Measurements from ENCODE around the gene AMOTL2.

AMOTL2 gene

GRCh38 chr3:134374105-134374790, at the start of gene AMOTL2:
Gene AMOTL2 (minus strand): TSS chr3:134374447. CDS start chr3:134371433, 3,014 bp downstream.
- no peaks in the 10 kb centered on the region for H3K9me3 ChIP-seq (ENCODE audit: severe bottlenecking)
- H3K36me3 ChIP-seq = peaks cover 42% of the 10 kb centered on the region
- no peaks in the 10 kb centered on the region for H3K27me3 ChIP-seq (ENCODE audit: insufficient read depth, low read depth, severe bottlenecking)
- peak; percentile 91 for DNase-seq
- H3K27ac ChIP-seq = peak within 1 kb of the TSS; percentile 97
- TF ChIP-seq, protein P1, sequence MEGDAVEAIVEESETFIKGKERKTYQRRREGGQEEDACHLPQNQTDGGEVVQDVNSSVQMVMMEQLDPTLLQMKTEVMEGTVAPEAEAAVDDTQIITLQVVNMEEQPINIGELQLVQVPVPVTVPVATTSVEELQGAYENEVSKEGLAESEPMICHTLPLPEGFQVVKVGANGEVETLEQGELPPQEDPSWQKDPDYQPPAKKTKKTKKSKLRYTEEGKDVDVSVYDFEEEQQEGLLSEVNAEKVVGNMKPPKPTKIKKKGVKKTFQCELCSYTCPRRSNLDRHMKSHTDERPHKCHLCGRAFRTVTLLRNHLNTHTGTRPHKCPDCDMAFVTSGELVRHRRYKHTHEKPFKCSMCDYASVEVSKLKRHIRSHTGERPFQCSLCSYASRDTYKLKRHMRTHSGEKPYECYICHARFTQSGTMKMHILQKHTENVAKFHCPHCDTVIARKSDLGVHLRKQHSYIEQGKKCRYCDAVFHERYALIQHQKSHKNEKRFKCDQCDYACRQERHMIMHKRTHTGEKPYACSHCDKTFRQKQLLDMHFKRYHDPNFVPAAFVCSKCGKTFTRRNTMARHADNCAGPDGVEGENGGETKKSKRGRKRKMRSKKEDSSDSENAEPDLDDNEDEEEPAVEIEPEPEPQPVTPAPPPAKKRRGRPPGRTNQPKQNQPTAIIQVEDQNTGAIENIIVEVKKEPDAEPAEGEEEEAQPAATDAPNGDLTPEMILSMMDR (IDR thresholded peaks at IDR 0.05; ENCODE audit: low read depth, low read length) = no peak
- peak within 1 kb of the TSS; percentile 57 for H3K4me3 ChIP-seq (ENCODE audit: low read depth, low read length)

DNA sequence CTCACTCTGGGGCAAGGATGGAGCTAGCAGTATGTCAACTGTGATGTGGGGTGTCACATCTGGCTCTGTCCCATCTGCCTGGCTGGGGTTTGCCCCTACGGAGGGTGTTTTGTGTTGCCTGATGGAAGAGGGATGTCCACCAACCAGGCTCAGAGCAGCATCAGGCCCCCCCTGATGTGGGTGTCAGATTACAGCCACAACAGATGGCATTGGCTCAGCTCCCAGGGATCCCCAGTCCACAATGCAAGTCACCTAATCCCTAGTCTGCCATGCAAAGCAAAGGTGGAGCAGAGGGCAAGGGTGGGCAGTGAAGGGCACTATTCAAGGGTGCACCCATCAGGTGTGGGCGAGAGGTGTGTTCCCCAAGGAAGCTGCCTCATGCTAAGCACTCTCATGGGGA, 48.9 kb upstream of the AMOTL2 start:
- Histone ChIP-seq H3K4me3 (ENCODE audit: low read depth, low read length) (no peak overlapping the region), H3K36me3 (no peaks in the 10 kb centered on the region), H3K9me3 (ENCODE audit: severe bottlenecking) (peaks cover 6% of the 10 kb centered on the region), H3K27ac (peak overlapping the region; percentile 87), H3K27me3 (ENCODE audit: insufficient read depth, low read depth, severe bottlenecking) (no peaks in the 10 kb centered on the region)
- DNase-seq = peak; percentile 87
- TF ChIP-seq, protein P1 (IDR thresholded peaks at IDR 0.05; ENCODE audit: low read depth, low read length) = no peak

GRCh38 chr3:134419960-134420321, 45.7 kb upstream of the AMOTL2 start:
- TF ChIP-seq, protein P1 (IDR thresholded peaks at IDR 0.05; ENCODE audit: low read depth, low read length) = no peak
- DNase-seq = no peak
- no peaks in the 10 kb centered on the region for H3K36me3 ChIP-seq
- H3K9me3 ChIP-seq (ENCODE audit: severe bottlenecking) = peaks cover 14% of the 10 kb centered on the region
- no peaks in the 10 kb centered on the region for H3K27me3 ChIP-seq (ENCODE audit: insufficient read depth, low read depth, severe bottlenecking)
- H3K27ac ChIP-seq = no peak overlapping the region
- no peak overlapping the region for H3K4me3 ChIP-seq (ENCODE audit: low read depth, low read length)

DNA sequence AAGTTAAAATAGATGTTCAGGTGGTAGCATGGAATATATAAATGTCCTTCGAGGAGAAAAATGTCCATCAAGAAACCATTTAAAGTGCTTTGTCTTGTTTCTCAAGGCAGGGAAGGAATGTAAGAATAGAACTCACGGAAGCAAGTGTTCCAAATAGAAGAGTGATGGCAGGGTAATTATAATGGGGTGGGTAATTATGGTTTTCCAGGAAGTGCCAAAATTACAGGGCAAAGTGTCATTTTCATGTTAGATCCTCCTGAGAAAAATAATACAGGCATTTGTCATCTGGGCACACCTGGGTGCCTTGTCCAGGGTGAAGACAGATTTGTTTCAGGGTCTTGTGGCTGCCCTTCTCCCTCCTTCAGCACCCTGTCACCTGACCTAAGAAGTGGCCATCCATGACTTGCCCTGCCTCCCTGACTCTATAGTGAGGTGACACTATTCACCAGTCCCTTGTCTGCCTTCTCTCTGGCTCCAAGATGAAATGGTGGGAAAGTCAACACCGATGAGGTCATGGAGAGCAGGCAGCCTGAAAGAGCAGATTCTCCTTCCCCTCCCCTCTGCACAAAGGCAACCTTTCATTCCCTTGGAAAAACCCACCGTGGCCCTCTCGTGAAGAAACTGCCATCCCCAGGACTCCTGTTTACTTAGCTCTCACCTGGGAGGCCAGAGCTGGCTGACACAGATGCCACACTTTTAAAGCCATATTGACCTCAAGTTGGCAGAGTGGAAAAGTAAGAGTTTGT, 45.1 kb upstream of the AMOTL2 start:
- TF ChIP-seq, protein P1 (IDR thresholded peaks at IDR 0.05; ENCODE audit: low read depth, low read length) = no peak
- Histone ChIP-seq H3K27me3 (ENCODE audit: insufficient read depth, low read depth, severe bottlenecking) (no peaks in the 10 kb centered on the region), H3K27ac (no peak overlapping the region), H3K4me3 (ENCODE audit: low read depth, low read length) (no peak overlapping the region), H3K36me3 (no peaks in the 10 kb centered on the region), H3K9me3 (ENCODE audit: severe bottlenecking) (peaks cover 19% of the 10 kb centered on the region)
- DNase-seq = no peak

GRCh38 chr3:134409041-134409440, 34.8 kb upstream of the AMOTL2 start:
- H3K4me3 ChIP-seq (ENCODE audit: low read depth, low read length) = no peak overlapping the region
- DNase-seq = no peak
- TF ChIP-seq, protein P1 (IDR thresholded peaks at IDR 0.05; ENCODE audit: low read depth, low read length) = no peak
- H3K27me3 ChIP-seq (ENCODE audit: insufficient read depth, low read depth, severe bottlenecking) = no peaks in the 10 kb centered on the region
- no peaks in the 10 kb centered on the region for H3K36me3 ChIP-seq
- no peaks in the 10 kb centered on the region for H3K9me3 ChIP-seq (ENCODE audit: severe bottlenecking)
- peak overlapping the region; percentile 27 for H3K27ac ChIP-seq

Measured in WERI-Rb-1 (cell line).